ENCODE measurements around the gene ATP2C2.

ATP2C2 gene

GRCh38 chr16:84411768-84412167, 43.4 kb downstream of the ATP2C2 start:
- TF ChIP-seq, protein P1, sequence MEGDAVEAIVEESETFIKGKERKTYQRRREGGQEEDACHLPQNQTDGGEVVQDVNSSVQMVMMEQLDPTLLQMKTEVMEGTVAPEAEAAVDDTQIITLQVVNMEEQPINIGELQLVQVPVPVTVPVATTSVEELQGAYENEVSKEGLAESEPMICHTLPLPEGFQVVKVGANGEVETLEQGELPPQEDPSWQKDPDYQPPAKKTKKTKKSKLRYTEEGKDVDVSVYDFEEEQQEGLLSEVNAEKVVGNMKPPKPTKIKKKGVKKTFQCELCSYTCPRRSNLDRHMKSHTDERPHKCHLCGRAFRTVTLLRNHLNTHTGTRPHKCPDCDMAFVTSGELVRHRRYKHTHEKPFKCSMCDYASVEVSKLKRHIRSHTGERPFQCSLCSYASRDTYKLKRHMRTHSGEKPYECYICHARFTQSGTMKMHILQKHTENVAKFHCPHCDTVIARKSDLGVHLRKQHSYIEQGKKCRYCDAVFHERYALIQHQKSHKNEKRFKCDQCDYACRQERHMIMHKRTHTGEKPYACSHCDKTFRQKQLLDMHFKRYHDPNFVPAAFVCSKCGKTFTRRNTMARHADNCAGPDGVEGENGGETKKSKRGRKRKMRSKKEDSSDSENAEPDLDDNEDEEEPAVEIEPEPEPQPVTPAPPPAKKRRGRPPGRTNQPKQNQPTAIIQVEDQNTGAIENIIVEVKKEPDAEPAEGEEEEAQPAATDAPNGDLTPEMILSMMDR (IDR thresholded peaks at IDR 0.05; ENCODE audit: insufficient read depth, low read length, poor library complexity, severe bottlenecking) = no peak
- no peak for TF ChIP-seq EZH2phosphoT487 (conservative IDR thresholded peaks at IDR 0.05; ENCODE audit: low read length)
- H3K27ac ChIP-seq (ENCODE audit: low read depth, low read length) = no peak overlapping the region
- H3K79me2 ChIP-seq (ENCODE audit: insufficient read depth, low read length) = no peaks in the 10 kb centered on the region
- no peaks in the 10 kb centered on the region for H3K27me3 ChIP-seq (ENCODE audit: low read length)
- no peak overlapping the region for H3K4me2 ChIP-seq (ENCODE audit: low read depth, low read length, poor library complexity, severe bottlenecking)
- H3K9me3 ChIP-seq (ENCODE audit: insufficient read depth, low read length) = no peaks in the 10 kb centered on the region
- no peaks in the 10 kb centered on the region for H3K36me3 ChIP-seq (ENCODE audit: low read length)
- H3K4me3 ChIP-seq (ENCODE audit: insufficient read depth, low read length, poor library complexity, severe bottlenecking) = no peak overlapping the region
- no peak overlapping the region for H3K9ac ChIP-seq (ENCODE audit: low read length)
- no peak overlapping the region for H2AFZ ChIP-seq (ENCODE audit: low read depth, low read length, severe bottlenecking)
- H3K9me2 ChIP-seq (replicated peaks; ENCODE audit: insufficient read depth, low read length) = no peaks in the 10 kb centered on the region
- H4K20me1 ChIP-seq (ENCODE audit: low read depth, low read length) = no peaks in the 10 kb centered on the region
- H3F3A ChIP-seq (ENCODE audit: insufficient read depth) = no peaks in the 10 kb centered on the region

DNA sequence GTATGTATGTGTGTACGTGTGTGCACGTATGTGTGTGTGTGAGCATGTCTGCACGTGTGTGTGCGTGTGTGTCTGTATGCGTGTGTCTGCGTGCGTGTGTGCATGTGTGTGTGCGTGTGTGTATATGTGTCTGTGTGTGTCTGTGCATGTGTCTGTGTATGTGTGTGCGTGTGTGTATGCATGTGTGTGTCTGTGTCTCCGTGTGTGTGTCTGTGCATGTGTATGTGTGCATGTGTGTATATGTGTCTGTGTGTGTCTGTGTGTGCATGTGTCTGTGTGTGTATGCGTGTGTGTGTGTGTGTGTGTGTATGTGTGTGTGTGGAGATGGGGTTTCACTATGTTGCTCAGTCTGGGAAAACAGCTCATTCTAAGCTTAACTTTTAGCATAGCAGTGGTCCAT, 43.9 kb downstream of the ATP2C2 start:
- H3K9ac ChIP-seq (ENCODE audit: low read length) = no peak overlapping the region
- no peaks in the 10 kb centered on the region for H3F3A ChIP-seq (ENCODE audit: insufficient read depth)
- no peaks in the 10 kb centered on the region for H3K79me2 ChIP-seq (ENCODE audit: insufficient read depth, low read length)
- H4K20me1 ChIP-seq (ENCODE audit: low read depth, low read length) = no peaks in the 10 kb centered on the region
- no peak overlapping the region for H2AFZ ChIP-seq (ENCODE audit: low read depth, low read length, severe bottlenecking)
- no peak overlapping the region for H3K27ac ChIP-seq (ENCODE audit: low read depth, low read length)
- no peaks in the 10 kb centered on the region for H3K36me3 ChIP-seq (ENCODE audit: low read length)
- no peak for TF ChIP-seq EZH2phosphoT487 (conservative IDR thresholded peaks at IDR 0.05; ENCODE audit: low read length)
- TF ChIP-seq, protein P1 (IDR thresholded peaks at IDR 0.05; ENCODE audit: insufficient read depth, low read length, poor library complexity, severe bottlenecking) = no peak
- H3K9me3 ChIP-seq (ENCODE audit: insufficient read depth, low read length) = no peaks in the 10 kb centered on the region
- no peak overlapping the region for H3K4me3 ChIP-seq (ENCODE audit: insufficient read depth, low read length, poor library complexity, severe bottlenecking)
- no peaks in the 10 kb centered on the region for H3K27me3 ChIP-seq (ENCODE audit: low read length)
- no peaks in the 10 kb centered on the region for H3K9me2 ChIP-seq (replicated peaks; ENCODE audit: insufficient read depth, low read length)
- no peak overlapping the region for H3K4me2 ChIP-seq (ENCODE audit: low read depth, low read length, poor library complexity, severe bottlenecking)

- no peak overlapping the region for H2AFZ ChIP-seq (ENCODE audit: low read depth, low read length, severe bottlenecking)
- H3K27me3 ChIP-seq (ENCODE audit: low read length) = no peaks in the 10 kb centered on the region
- no peak overlapping the region for H3K9ac ChIP-seq (ENCODE audit: low read length)
- no peaks in the 10 kb centered on the region for H3K79me2 ChIP-seq (ENCODE audit: insufficient read depth, low read length)
- H4K20me1 ChIP-seq (ENCODE audit: low read depth, low read length) = no peaks in the 10 kb centered on the region
- H3K9me3 ChIP-seq (ENCODE audit: insufficient read depth, low read length) = no peaks in the 10 kb centered on the region
- H3K27ac ChIP-seq (ENCODE audit: low read depth, low read length) = no peak overlapping the region
- no peak overlapping the region for H3K4me2 ChIP-seq (ENCODE audit: low read depth, low read length, poor library complexity, severe bottlenecking)
- H3K9me2 ChIP-seq (replicated peaks; ENCODE audit: insufficient read depth, low read length) = no peaks in the 10 kb centered on the region
- no peaks in the 10 kb centered on the region for H3K36me3 ChIP-seq (ENCODE audit: low read length)
- no peak for TF ChIP-seq EZH2phosphoT487 (conservative IDR thresholded peaks at IDR 0.05; ENCODE audit: low read length)
- TF ChIP-seq, protein P1 (IDR thresholded peaks at IDR 0.05; ENCODE audit: insufficient read depth, low read length, poor library complexity, severe bottlenecking) = no peak
- H3F3A ChIP-seq (ENCODE audit: insufficient read depth) = no peaks in the 10 kb centered on the region
- H3K4me3 ChIP-seq (ENCODE audit: insufficient read depth, low read length, poor library complexity, severe bottlenecking) = no peak overlapping the region
Observed at GRCh38 chr16:84413244-84414004, 45.1 kb downstream of the ATP2C2 start.

Data from SU-DHL-6 (cell line).